Measurements from ENCODE around the gene UBTF. TPM values are rescaled to one million over a fixed set of nuclear protein-coding genes. Genes with fewer than 3 reads are reported as not detected.

UBTF gene
- total RNA-seq, 1 donor from 2014 or later: 63.8 TPM

- Mint-ChIP-seq H3K9me3 (ENCODE audit: unreplicated experiment) (no peaks in the 10 kb centered on the region), H3K4me1 (ENCODE audit: unreplicated experiment) (no peaks in the 10 kb centered on the region), H3K27ac (ENCODE audit: unreplicated experiment) (no peak overlapping the region), H3K27me3 (ENCODE audit: unreplicated experiment) (peaks cover 11% of the 10 kb centered on the region), H3K36me3 (ENCODE audit: low read depth, unreplicated experiment) (peaks cover 3% of the 10 kb centered on the region), H3K4me3 (ENCODE audit: unreplicated experiment) (no peak overlapping the region)
- DNase-seq (ENCODE audit: low spot score): no peak
- no peak for TF ChIP-seq CTCF (IDR thresholded peaks at IDR 0.05; ENCODE audit: unreplicated experiment)
These were observed 35.1 kb upstream of the UBTF start for GRCh38 chr17:44254361-44255095.

- Mint-ChIP-seq H3K27me3 (ENCODE audit: unreplicated experiment) (peaks cover 11% of the 10 kb centered on the region), H3K27ac (ENCODE audit: unreplicated experiment) (no peak overlapping the region), H3K4me3 (ENCODE audit: unreplicated experiment) (no peak overlapping the region), H3K9me3 (ENCODE audit: unreplicated experiment) (no peaks in the 10 kb centered on the region), H3K36me3 (ENCODE audit: low read depth, unreplicated experiment) (peaks cover 3% of the 10 kb centered on the region), H3K4me1 (ENCODE audit: unreplicated experiment) (no peaks in the 10 kb centered on the region)
- no peak for TF ChIP-seq CTCF (IDR thresholded peaks at IDR 0.05; ENCODE audit: unreplicated experiment)
- DNase-seq (ENCODE audit: low spot score): no peak
These were observed 33.5 kb upstream of the UBTF start for GRCh38 chr17:44253006-44253405.

- H3K36me3 Mint-ChIP-seq (ENCODE audit: low read depth, unreplicated experiment): peaks cover 3% of the 10 kb centered on the region
- no peaks in the 10 kb centered on the region for H3K9me3 Mint-ChIP-seq (ENCODE audit: unreplicated experiment)
- DNase-seq (ENCODE audit: low spot score): no peak
- H3K4me1 Mint-ChIP-seq (ENCODE audit: unreplicated experiment): peaks cover 17% of the 10 kb centered on the region
- TF ChIP-seq CTCF (IDR thresholded peaks at IDR 0.05; ENCODE audit: unreplicated experiment): no peak
- H3K4me3 Mint-ChIP-seq (ENCODE audit: unreplicated experiment): no peak overlapping the region
- peaks cover 8% of the 10 kb centered on the region for H3K27me3 Mint-ChIP-seq (ENCODE audit: unreplicated experiment)
- H3K27ac Mint-ChIP-seq (ENCODE audit: unreplicated experiment): no peak overlapping the region
These were observed 31.6 kb upstream of the UBTF start for GRCh38 chr17:44251062-44251461.

GRCh38 chr17:44249501-44250246 is 30.2 kb upstream of the UBTF start:
- Mint-ChIP-seq H3K36me3 (ENCODE audit: low read depth, unreplicated experiment) (no peaks in the 10 kb centered on the region), H3K27ac (ENCODE audit: unreplicated experiment) (no peak overlapping the region), H3K27me3 (ENCODE audit: unreplicated experiment) (peaks cover 6% of the 10 kb centered on the region), H3K4me3 (ENCODE audit: unreplicated experiment) (no peak overlapping the region), H3K4me1 (ENCODE audit: unreplicated experiment) (peaks cover 21% of the 10 kb centered on the region), H3K9me3 (ENCODE audit: unreplicated experiment) (no peaks in the 10 kb centered on the region)
- no peak for TF ChIP-seq CTCF (IDR thresholded peaks at IDR 0.05; ENCODE audit: unreplicated experiment)
- no peak for DNase-seq (ENCODE audit: low spot score)
